ENCODE results near the gene PMM2. TPM values are rescaled to one million over a fixed set of nuclear protein-coding genes. Genes with fewer than 3 reads are reported as not detected.

The PMM2 gene
- total RNA-seq, 1 experiment from 2014 or later, result 30.3 TPM

- DNase-seq (ENCODE audit: low read depth), result no peak
Observed at GRCh38 chr16:8849411-8850011, 51.9 kb downstream of the PMM2 start.

- peak; percentile 94 for DNase-seq (ENCODE audit: low read depth)
Observed at GRCh38 chr16:8850279-8850885, 52.7 kb downstream of the PMM2 start.

DNA sequence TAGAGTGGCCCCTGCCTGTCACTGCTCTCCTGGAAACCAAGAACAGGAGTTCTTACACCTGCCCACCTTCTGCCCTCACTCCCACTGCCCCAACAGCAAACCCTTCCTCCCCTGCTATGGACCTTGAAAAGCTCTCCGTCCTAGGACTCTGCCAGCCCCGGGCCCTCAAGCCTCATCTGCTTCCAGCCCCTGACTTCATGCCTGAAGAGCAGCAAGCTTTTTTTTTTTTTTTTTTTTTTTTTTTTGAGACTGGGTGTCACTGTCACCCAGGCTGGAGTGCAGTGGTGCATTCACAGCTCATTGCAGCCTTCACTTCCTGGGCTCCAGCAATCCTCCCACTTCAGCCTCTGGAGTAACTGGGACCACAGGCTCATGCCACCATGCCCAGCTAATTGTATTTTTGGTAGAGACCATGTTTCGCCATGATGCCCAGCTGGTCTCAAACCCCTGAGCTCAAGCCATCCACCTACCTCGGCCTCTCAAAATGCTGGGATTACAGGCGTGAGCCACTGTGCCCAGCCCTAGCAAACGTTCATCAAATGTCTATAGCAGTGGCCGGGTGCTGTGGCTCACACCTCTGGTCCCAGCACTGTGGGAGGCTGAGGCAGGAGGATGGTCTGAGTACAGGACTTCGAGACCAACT is 54.2 kb downstream of the PMM2 start:
- no peak for DNase-seq (ENCODE audit: low read depth)

DNA sequence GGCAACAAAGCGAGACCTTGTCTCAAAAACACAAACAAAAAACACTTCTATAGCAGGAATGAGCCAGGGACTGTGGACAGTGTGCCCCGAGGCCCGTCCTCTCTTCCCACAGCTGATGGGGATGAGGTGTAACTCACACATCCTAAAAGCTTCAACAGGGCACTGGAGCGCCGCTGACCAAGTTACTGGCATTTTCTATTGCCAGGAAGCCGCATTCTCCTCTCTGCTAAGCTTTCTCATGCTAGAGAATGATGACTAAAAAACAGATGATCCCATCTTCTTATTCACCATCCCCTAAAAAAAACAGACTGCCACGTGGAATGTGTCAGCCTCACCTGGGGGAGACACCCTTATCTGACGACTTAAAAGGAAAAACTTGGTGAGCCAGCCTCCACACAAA is 54.9 kb downstream of the PMM2 start:
- DNase-seq (ENCODE audit: low read depth), result no peak

GRCh38 chr16:8853150-8853549 is 55.5 kb downstream of the PMM2 start:
- DNase-seq (ENCODE audit: low read depth), result no peak

DNA sequence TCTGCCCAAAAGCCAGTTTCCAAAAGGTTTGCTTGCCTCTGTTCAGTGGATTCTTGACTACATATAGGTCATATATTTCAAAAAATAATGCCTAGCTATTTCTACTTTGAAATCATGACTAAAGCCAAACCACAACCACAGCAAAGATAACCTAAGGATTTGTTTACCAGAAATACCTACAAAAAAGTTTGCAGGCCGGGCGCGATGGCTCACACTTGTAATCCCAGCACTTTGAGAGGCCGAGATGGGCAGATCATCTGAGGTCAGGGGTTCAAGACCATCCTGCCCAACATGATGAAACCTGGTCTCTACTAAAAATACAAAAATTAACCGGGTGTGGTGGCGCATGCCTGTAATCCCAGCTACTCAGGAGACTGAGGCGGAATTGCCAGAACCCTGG is 56.0 kb downstream of the PMM2 start:
- no peak for DNase-seq (ENCODE audit: low read depth)

DNA sequence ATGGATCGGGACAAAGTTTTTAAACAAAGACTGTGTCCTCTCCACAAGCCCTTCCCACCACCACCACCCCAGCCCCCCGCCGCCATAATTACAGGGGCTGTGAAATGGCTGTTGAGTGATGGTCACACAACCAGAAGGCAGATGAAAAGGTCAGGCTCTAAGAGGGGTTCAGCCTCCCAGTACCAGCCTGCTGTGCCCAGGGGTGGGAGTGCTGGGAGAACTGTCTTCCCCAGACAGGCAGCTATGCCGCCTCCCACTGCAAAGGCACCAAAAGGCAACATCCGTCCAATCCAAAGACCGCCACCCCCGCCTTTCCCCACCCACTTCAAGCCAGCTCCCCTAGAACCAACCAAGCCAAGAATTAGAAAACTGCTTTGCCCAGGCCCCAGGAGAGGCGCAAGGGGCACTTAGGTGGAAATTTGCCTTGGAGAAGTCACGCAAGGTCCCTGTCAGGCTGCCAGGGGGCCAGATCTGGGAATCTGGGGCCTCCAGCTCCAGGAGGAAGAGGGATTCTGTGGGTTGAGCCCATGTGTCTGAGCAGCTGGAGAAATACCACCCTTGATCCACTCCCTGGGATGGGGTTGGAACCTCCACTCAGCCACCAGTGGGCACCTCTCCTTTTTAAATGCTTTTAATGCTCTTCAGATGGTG is 56.8 kb downstream of the PMM2 start:
- no peak for DNase-seq (ENCODE audit: low read depth)

GRCh38 chr16:8855051-8855786 is 57.6 kb downstream of the PMM2 start:
- no peak for DNase-seq (ENCODE audit: low read depth)

GRCh38 chr16:8855972-8856371 is 58.3 kb downstream of the PMM2 start:
- no peak for DNase-seq (ENCODE audit: low read depth)

- DNase-seq (ENCODE audit: low read depth), result no peak
Observed at GRCh38 chr16:8858994-8859912, 61.6 kb downstream of the PMM2 start.

- DNase-seq (ENCODE audit: low read depth), result peak; percentile 50
Observed at GRCh38 chr16:8859913-8860881, 62.6 kb downstream of the PMM2 start.

- DNase-seq (ENCODE audit: low read depth), result no peak
Observed at GRCh38 chr16:8861563-8862308, 64.1 kb downstream of the PMM2 start.

GRCh38 chr16:8862309-8863130 is 64.9 kb downstream of the PMM2 start:
- DNase-seq (ENCODE audit: low read depth), result no peak

- no peak for DNase-seq (ENCODE audit: low read depth)
Observed at GRCh38 chr16:8863594-8864424, 66.2 kb downstream of the PMM2 start.

GRCh38 chr16:8864480-8865110 is 67.0 kb downstream of the PMM2 start:
- no peak for DNase-seq (ENCODE audit: low read depth)

DNA sequence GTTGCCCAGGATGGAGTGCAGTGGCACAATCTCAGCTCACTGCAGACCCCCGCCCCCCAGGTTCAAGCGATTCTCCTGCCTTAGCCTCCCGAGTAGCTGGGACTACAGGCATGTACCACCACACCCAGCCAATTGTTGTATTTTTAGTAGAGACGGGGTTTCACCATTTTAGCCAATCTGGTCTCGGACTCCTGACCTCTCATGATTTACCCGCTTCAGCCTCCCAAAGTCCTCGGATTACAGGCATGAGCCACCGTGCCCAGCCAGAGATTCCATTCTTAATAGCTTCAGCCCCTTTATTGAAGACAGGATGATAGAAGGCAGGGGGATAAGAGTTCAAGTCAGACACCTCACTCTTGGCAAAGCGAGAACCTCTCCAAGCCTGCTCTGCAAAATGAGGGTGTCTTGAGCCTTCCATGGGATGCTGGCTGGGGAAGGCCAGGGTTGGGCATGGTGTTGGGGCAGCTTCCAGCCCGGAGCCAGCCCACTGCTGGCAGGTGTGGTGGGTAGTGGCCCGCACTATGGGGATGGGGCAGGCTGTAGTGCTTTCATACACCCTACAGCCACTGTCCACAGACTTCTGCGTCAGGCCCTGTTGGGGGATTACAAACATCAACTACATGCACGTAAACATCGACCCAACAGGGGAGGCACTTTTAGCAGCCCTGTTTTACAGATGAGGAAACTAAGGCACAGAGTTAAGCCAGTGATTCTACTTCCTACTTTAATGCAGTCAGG is 67.7 kb downstream of the PMM2 start:
- DNase-seq (ENCODE audit: low read depth), result no peak

All from LHCN-M2 (cell line).